ENCODE results near the gene COL23A1. TPM values are rescaled to one million over a fixed set of nuclear protein-coding genes. Genes with fewer than 3 reads are reported as not detected.

Gene COL23A1
- polyA plus RNA-seq, 3 donors: 0.11 to 0.21 TPM; not detected in 1

GRCh38 chr5:178324481-178325310 lies 265.5 kb downstream of the COL23A1 start:
- Histone ChIP-seq H3K27ac (ENCODE audit: low read depth in 1 of 2, low read length in 2 of 2) (no peak overlapping the region), H3K4me1 (ENCODE audit: control insufficient read depth in 1 of 2, insufficient read depth in 2 of 2, low read length in 2 of 2) (peaks cover 6 to 8% of the 10 kb centered on the region in 2 donors), H3K27me3 (ENCODE audit: control insufficient read depth in 2 of 2, insufficient read depth in 2 of 2, low read length in 2 of 2) (no peaks in the 10 kb centered on the region), H4K20me1 (ENCODE audit: insufficient read depth, low read length) (no peaks in the 10 kb centered on the region), H3K9ac (ENCODE audit: insufficient read depth, low read length, poor library complexity, severe bottlenecking) (no peak overlapping the region), H3K36me3 (replicated peaks in 1 of 2; ENCODE audit: control insufficient read depth in 1 of 2, insufficient read depth in 2 of 2, low read length in 2 of 2) (no peaks in the 10 kb centered on the region), H3K4me3 (replicated peaks in 1 of 3; ENCODE audit: low read depth in 2 of 3, low read length in 3 of 3) (no peak overlapping the region), H3K79me2 (ENCODE audit: insufficient read depth, low read length) (no peaks in the 10 kb centered on the region), H2AFZ (ENCODE audit: insufficient read depth, low read depth, low read length, poor library complexity, severe bottlenecking) (no peak overlapping the region), H3K4me2 (replicated peaks; ENCODE audit: extremely low read depth, low read length, poor library complexity, severe bottlenecking) (no peak overlapping the region), H3K9me3 (replicated peaks in 1 of 2; ENCODE audit: control insufficient read depth in 1 of 2, insufficient read depth in 1 of 2, low read length in 2 of 2) (no peaks in the 10 kb centered on the region)
- Mint-ChIP-seq H3K36me3 (no peaks in the 10 kb centered on the region), H3K4me1 (peaks cover 6% of the 10 kb centered on the region), H3K4me3 (no peak overlapping the region), H3K27me3 (ENCODE audit: low read depth in 3 of 3) (peaks cover 0 to 2% (median 0%) of the 10 kb centered on the region in 3 donors), H3K27ac (peak overlapping the region in 1 of 7 donors; percentile 17), H3K9me3 (peaks cover 0 to 3% (median 0%) of the 10 kb centered on the region in 7 donors)
- TF ChIP-seq CTCF (IDR thresholded peaks at IDR 0.05): no peak
- intact Hi-C loops (cut with micrococcal nuclease): no loop called here
- WGBS (ENCODE audit: insufficient coverage): 88% methylated on average over 29 of the region's 31 CpGs
- DNase-seq: no peak

- Mint-ChIP-seq H3K4me1 (peaks cover 6% of the 10 kb centered on the region), H3K27ac (no peak overlapping the region), H3K36me3 (no peaks in the 10 kb centered on the region), H3K4me3 (no peak overlapping the region), H3K9me3 (peaks cover 0 to 2% (median 0%) of the 10 kb centered on the region in 7 donors), H3K27me3 (ENCODE audit: low read depth in 3 of 3) (peaks cover 0 to 2% (median 0%) of the 10 kb centered on the region in 3 donors)
- no peak for DNase-seq
- no peak overlapping the region for H3K9ac ChIP-seq (ENCODE audit: insufficient read depth, low read length, poor library complexity, severe bottlenecking)
- H3K4me3 ChIP-seq (replicated peaks in 1 of 3; ENCODE audit: low read depth in 2 of 3, low read length in 3 of 3): no peak overlapping the region
- no peak for TF ChIP-seq CTCF (IDR thresholded peaks at IDR 0.05)
- no peaks in the 10 kb centered on the region for H4K20me1 ChIP-seq (ENCODE audit: insufficient read depth, low read length)
- no peak overlapping the region for H3K4me2 ChIP-seq (replicated peaks; ENCODE audit: extremely low read depth, low read length, poor library complexity, severe bottlenecking)
- H3K27ac ChIP-seq (ENCODE audit: low read depth in 1 of 2, low read length in 2 of 2): no peak overlapping the region
- no peaks in the 10 kb centered on the region for H3K79me2 ChIP-seq (ENCODE audit: insufficient read depth, low read length)
- intact Hi-C loops (cut with micrococcal nuclease): no loop called here
- no peaks in the 10 kb centered on the region for H3K36me3 ChIP-seq (replicated peaks in 1 of 2; ENCODE audit: control insufficient read depth in 1 of 2, insufficient read depth in 2 of 2, low read length in 2 of 2)
- no peak overlapping the region for H2AFZ ChIP-seq (ENCODE audit: insufficient read depth, low read depth, low read length, poor library complexity, severe bottlenecking)
- WGBS (ENCODE audit: insufficient coverage): 83% methylated on average over 1 of the region's 7 CpGs
- no peaks in the 10 kb centered on the region for H3K27me3 ChIP-seq (ENCODE audit: control insufficient read depth in 2 of 2, insufficient read depth in 2 of 2, low read length in 2 of 2)
- H3K9me3 ChIP-seq (replicated peaks in 1 of 2; ENCODE audit: control insufficient read depth in 1 of 2, insufficient read depth in 1 of 2, low read length in 2 of 2): peaks cover 0 to under 1% of the 10 kb centered on the region in 2 donors
- peaks cover 6 to 8% of the 10 kb centered on the region in 2 donors for H3K4me1 ChIP-seq (ENCODE audit: control insufficient read depth in 1 of 2, insufficient read depth in 2 of 2, low read length in 2 of 2)
These were observed 266.2 kb downstream of the COL23A1 start for GRCh38 chr5:178323961-178324360.
